Lower leg skin (tissue), 4 donors: ENCODE measurements around the gene ACAD9. TPM values are rescaled to one million over a fixed set of nuclear protein-coding genes. Genes with fewer than 3 reads are reported as not detected.
A peak's percentile ranks its signal among the peaks of the same experiment; 100 is the strongest.

Experiments used
- DNase-seq, 2 donors: peaks; one replicate each; pipeline ENCODE4 v3.0.0-alpha.2; 2019; ENCODE audit warnings: low spot score in 2 of 2
- H3K4me3 ChIP-seq: fragments of 200-600 bp; sonication (generic); 2 replicates; pipeline ENCODE4 v1.5.1; 2017; ENCODE audit warnings: mild to moderate bottlenecking, low read depth; ENCODE audit not compliant: poor library complexity, severe bottlenecking
- CTCF ChIP-seq, 3 donors: fragments of 450-650 bp; IDR thresholded peaks; one replicate each; pipeline ENCODE4 v1.5.1; 2016; ENCODE audit warnings: antibody characterized with exemption in 3 of 3, mild to moderate bottlenecking in 3 of 3, moderate library complexity in 2 of 3
- POLR2A ChIP-seq, 2 donors: fragments of 450-650 bp; IDR thresholded peaks; one replicate each; pipeline ENCODE4 v1.6.1; 2016 to 2017; ENCODE audit warnings: antibody characterized with exemption in 2 of 2, mild to moderate bottlenecking in 1 of 2, moderate library complexity in 1 of 2
- WGBS, 2 donors: methylation state at CpG; one replicate each; pipeline ENCODE4 v1.1.5; 2018; 5-methylcytosine and 5-hydroxymethylcytosine counted together
- intact Hi-C: fragments of 100-400 bp; cut with DNase I; formaldehyde crosslinking; loops from one replicate; pipeline ENCODE4 v1.15.0; 2023; ENCODE audit warnings: low total_unique reads
- total RNA-seq, 4 donors: library from RNA; depleted of rRNA; stranded (reverse); fragments of >200 nt; gene quantifications; one replicate each; pipeline ENCODE4 v1.1.0, GENCODE V29; 2016

The ACAD9 gene
- total RNA-seq, 4 donors from 2014 or later, result 101 to 180 (median 130) TPM

- no peak for DNase-seq
- TF ChIP-seq POLR2A (IDR thresholded peaks at IDR 0.05), result no peak
- 89 to 92% methylated on average over 1 of the region's 1 CpG for WGBS, 2 donors
- intact Hi-C loops, result no loop called here
- H3K4me3 ChIP-seq, result no peak overlapping the region
Measured at GRCh38 chr3:128940252-128940651, 60.8 kb downstream of the ACAD9 start.

GRCh38 chr3:128942161-128942952 is 62.9 kb downstream of the ACAD9 start:
- 79 to 80% methylated on average over 14 to 15 of the region's 15 CpGs for WGBS, 2 donors
- intact Hi-C loops, result no loop called here
- no peak for DNase-seq
- TF ChIP-seq CTCF (IDR thresholded peaks at IDR 0.05) (no peak), POLR2A (IDR thresholded peaks at IDR 0.05) (no peak)
- no peak overlapping the region for H3K4me3 ChIP-seq

- 90 to 94% methylated on average over 21 of the region's 21 CpGs for WGBS, 2 donors
- no peak for TF ChIP-seq CTCF (IDR thresholded peaks at IDR 0.05)
- no peak for TF ChIP-seq POLR2A (IDR thresholded peaks at IDR 0.05)
- H3K4me3 ChIP-seq, result no peak overlapping the region
- peak in 1 of 2 donors; percentile 73 for DNase-seq
- intact Hi-C loops, result no loop called here
Measured at GRCh38 chr3:128945041-128945877, 65.8 kb downstream of the ACAD9 start.

GRCh38 chr3:128945878-128946175 is 66.4 kb downstream of the ACAD9 start:
- WGBS, 2 donors, result 72 to 80% methylated on average over 3 of the region's 3 CpGs
- intact Hi-C loops, result no loop called here
- peak in 1 of 2 donors; percentile 54 for DNase-seq
- H3K4me3 ChIP-seq, result no peak overlapping the region
- TF ChIP-seq CTCF (IDR thresholded peaks at IDR 0.05) (no peak), POLR2A (IDR thresholded peaks at IDR 0.05) (no peak)

GRCh38 chr3:128946411-128946810 is 67.0 kb downstream of the ACAD9 start:
- WGBS, 2 donors, result 80 to 86% methylated on average over 7 of the region's 7 CpGs
- H3K4me3 ChIP-seq, result no peak overlapping the region
- TF ChIP-seq CTCF (IDR thresholded peaks at IDR 0.05) (no peak), POLR2A (IDR thresholded peaks at IDR 0.05) (no peak)
- intact Hi-C loops, result no loop called here
- DNase-seq, result no peak

GRCh38 chr3:128949158-128949557 is 69.7 kb downstream of the ACAD9 start:
- no peak for DNase-seq
- H3K4me3 ChIP-seq, result no peak overlapping the region
- WGBS, 2 donors, result 93 to 96% methylated on average over 3 of the region's 3 CpGs
- no peak for TF ChIP-seq CTCF (IDR thresholded peaks at IDR 0.05)
- no peak for TF ChIP-seq POLR2A (IDR thresholded peaks at IDR 0.05)
- intact Hi-C loops, result no loop called here
